SH-SY5Y (cell line): ENCODE measurements around the gene SGSM2.

Experiments
- GATA2 ChIP-seq: IDR thresholded peaks from 2 replicates; pipeline ENCODE4 v1.6.1; 2011; ENCODE audit warnings: mild to moderate bottlenecking, low read depth, low read length
- GATA3 ChIP-seq: IDR thresholded peaks from 2 replicates; pipeline ENCODE4 v1.6.1; 2011; ENCODE audit warnings: low read depth, mild to moderate bottlenecking, low read length, moderate library complexity

SGSM2 gene

GRCh38 chr17:2393954-2394749 lies 56.9 kb downstream of the SGSM2 start:
- no peak for TF ChIP-seq GATA2
- no peak for TF ChIP-seq GATA3

GRCh38 chr17:2394775-2395201 lies 57.5 kb downstream of the SGSM2 start:
- no peak for TF ChIP-seq GATA2
- no peak for TF ChIP-seq GATA3

- TF ChIP-seq GATA3 (no peak), GATA2 (no peak)
Observed at GRCh38 chr17:2395258-2396181, 58.2 kb downstream of the SGSM2 start.

GRCh38 chr17:2396192-2396567 lies 58.9 kb downstream of the SGSM2 start:
- TF ChIP-seq GATA3, result no peak
- TF ChIP-seq GATA2, result no peak

GRCh38 chr17:2396568-2397246 lies 59.4 kb downstream of the SGSM2 start:
- no peak for TF ChIP-seq GATA2
- TF ChIP-seq GATA3, result no peak

- TF ChIP-seq GATA3 (no peak), GATA2 (no peak)
Observed at GRCh38 chr17:2397247-2398171, 60.2 kb downstream of the SGSM2 start.

GRCh38 chr17:2398182-2398581 lies 60.9 kb downstream of the SGSM2 start:
- TF ChIP-seq GATA2, result no peak
- TF ChIP-seq GATA3, result no peak

GRCh38 chr17:2398655-2399571 lies 61.6 kb downstream of the SGSM2 start:
- TF ChIP-seq GATA3 (no peak), GATA2 (no peak)

GRCh38 chr17:2399572-2400473 lies 62.5 kb downstream of the SGSM2 start:
- TF ChIP-seq GATA3, result no peak
- no peak for TF ChIP-seq GATA2

- no peak for TF ChIP-seq GATA2
- no peak for TF ChIP-seq GATA3
Observed at GRCh38 chr17:2400474-2400866, 63.2 kb downstream of the SGSM2 start.

- TF ChIP-seq GATA3, result no peak
- TF ChIP-seq GATA2, result no peak
Observed at GRCh38 chr17:2400877-2401425, 63.6 kb downstream of the SGSM2 start, which contains the start of gene MNT. MNT (minus strand) TSS chr17:2401060; CDS start chr17:2400712, 348 bp downstream.
